Tibial artery (tissue), 4 donors: Measurements from ENCODE around the gene BRS3.

Source experiments
- DNase-seq, 2 donors: peaks; one replicate each; pipeline ENCODE4 v3.0.0-alpha.2; 2019
- H3K27ac ChIP-seq, 2 donors: fragments of 200-600 bp; sonication (generic) in 1 of 2; 1 replicate in 1 of 2; 2 replicates in 1 of 2; pipeline ENCODE4 v1.5.1; 2018 to 2019; ENCODE audit warnings: mild to moderate bottlenecking in 1 of 2
- H3K27me3 ChIP-seq, 2 donors: fragments of 200-600 bp; sonication (generic) in 1 of 2; one replicate each; pipeline versions ENCODE4 v1.5.1 to v1.6.0; 2016 to 2019
- H3K36me3 ChIP-seq, 3 donors: fragments of 200-600 bp; sonication (generic) in 2 of 3; one replicate each; pipeline ENCODE4 v1.5.1; 2016 to 2019; ENCODE audit warnings: mild to moderate bottlenecking in 2 of 3
- H3K4me1 ChIP-seq, 4 donors: fragments of 200-600 bp; sonication (generic) in 2 of 4; 1 replicate in 3 of 4; 2 replicates in 1 of 4; pipeline ENCODE4 v1.5.1; 2016 to 2019
- H3K4me3 ChIP-seq, 2 donors: fragments of 200-600 bp; sonication (generic) in 1 of 2; 1 replicate in 1 of 2; 2 replicates in 1 of 2; pipeline ENCODE4 v1.5.1; 2018 to 2019; ENCODE audit warnings: mild to moderate bottlenecking in 2 of 2
- H3K9me3 ChIP-seq, 3 donors: fragments of 200-600 bp; sonication (generic) in 1 of 3; one replicate each; pipeline ENCODE4 v1.5.1; 2016 to 2019
- CTCF ChIP-seq, 2 experiments: fragments of 200-600 bp in 1 of 2; fragments of 450-650 bp in 1 of 2; IDR thresholded peaks; one replicate each; pipeline ENCODE4 v1.5.1; 2017 to 2019; ENCODE audit warnings: antibody characterized with exemption in 2 of 2, mild to moderate bottlenecking in 1 of 2, moderate library complexity in 1 of 2
- intact Hi-C: fragments of 100-400 bp; cut with DNase I; formaldehyde crosslinking; loops from one replicate; pipeline ENCODE4 v1.15.0; 2023; ENCODE audit warnings: low total_unique reads

BRS3 gene

GRCh38 chrX:136475236-136475635, 12.5 kb upstream of the BRS3 start:
- no peak overlapping the region for H3K27ac ChIP-seq
- TF ChIP-seq CTCF (IDR thresholded peaks at IDR 0.05) = no peak
- intact Hi-C loops = no loop called here
- H3K9me3 ChIP-seq = no peaks in the 10 kb centered on the region
- peaks cover 0 to 3% (median 0%) of the 10 kb centered on the region in 4 donors for H3K4me1 ChIP-seq
- H3K4me3 ChIP-seq = no peak overlapping the region
- H3K27me3 ChIP-seq = no peaks in the 10 kb centered on the region
- no peak for DNase-seq
- no peaks in the 10 kb centered on the region for H3K36me3 ChIP-seq

GRCh38 chrX:136476501-136476900, 11.2 kb upstream of the BRS3 start:
- H3K27ac ChIP-seq = no peak overlapping the region
- DNase-seq = no peak
- H3K36me3 ChIP-seq = no peaks in the 10 kb centered on the region
- no peaks in the 10 kb centered on the region for H3K9me3 ChIP-seq
- intact Hi-C loops = no loop called here
- no peak overlapping the region for H3K4me3 ChIP-seq
- no peaks in the 10 kb centered on the region for H3K27me3 ChIP-seq
- TF ChIP-seq CTCF (IDR thresholded peaks at IDR 0.05) = no peak
- peaks cover 0 to 14% (median 0%) of the 10 kb centered on the region in 4 donors for H3K4me1 ChIP-seq

- no peak for TF ChIP-seq CTCF (IDR thresholded peaks at IDR 0.05)
- intact Hi-C loops = no loop called here
- H3K27ac ChIP-seq = no peak overlapping the region
Measured at GRCh38 chrX:136477026-136477425, 10.7 kb upstream of the BRS3 start.

GRCh38 chrX:136480383-136480782, 7.4 kb upstream of the BRS3 start:
- no peaks in the 10 kb centered on the region for H3K9me3 ChIP-seq
- no peak for TF ChIP-seq CTCF (IDR thresholded peaks at IDR 0.05)
- no peak for DNase-seq
- intact Hi-C loops = no loop called here
- H3K36me3 ChIP-seq = no peaks in the 10 kb centered on the region
- H3K27me3 ChIP-seq = no peaks in the 10 kb centered on the region
- H3K4me3 ChIP-seq = no peak overlapping the region
- no peak overlapping the region for H3K27ac ChIP-seq
- peaks cover 0 to 14% (median 0%) of the 10 kb centered on the region in 4 donors for H3K4me1 ChIP-seq

More at GRCh38 chrX:136477026-136477425, 10.7 kb upstream of the BRS3 start:
- H3K9me3 ChIP-seq = no peaks in the 10 kb centered on the region
- no peak for DNase-seq
- H3K36me3 ChIP-seq = no peaks in the 10 kb centered on the region
- no peaks in the 10 kb centered on the region for H3K27me3 ChIP-seq
- peaks cover 0 to 14% (median 0%) of the 10 kb centered on the region in 4 donors for H3K4me1 ChIP-seq
- H3K4me3 ChIP-seq = no peak overlapping the region

GRCh38 chrX:136488706-136489105, 959 bp downstream of the BRS3 start:
- Histone ChIP-seq H3K4me3 (no peak overlapping the region), H3K9me3 (no peaks in the 10 kb centered on the region), H3K36me3 (no peaks in the 10 kb centered on the region), H3K27me3 (peaks cover 0 to 5% of the 10 kb centered on the region in 2 donors), H3K27ac (no peak overlapping the region), H3K4me1 (no peaks in the 10 kb centered on the region)
- intact Hi-C loops = no loop called here
- no peak for DNase-seq
- no peak for TF ChIP-seq CTCF (IDR thresholded peaks at IDR 0.05)

- DNase-seq = no peak
- H3K27me3 ChIP-seq = peaks cover 0 to 5% of the 10 kb centered on the region in 2 donors
- H3K4me1 ChIP-seq = no peaks in the 10 kb centered on the region
- intact Hi-C loops = no loop called here
- no peak overlapping the region for H3K27ac ChIP-seq
- no peak overlapping the region for H3K4me3 ChIP-seq
- no peak for TF ChIP-seq CTCF (IDR thresholded peaks at IDR 0.05)
- H3K36me3 ChIP-seq = no peaks in the 10 kb centered on the region
- H3K9me3 ChIP-seq = no peaks in the 10 kb centered on the region
Measured at GRCh38 chrX:136491832-136492231, 4.1 kb downstream of the BRS3 start.
